ENCODE results near the gene KHNYN. TPM values are rescaled to one million over a fixed set of nuclear protein-coding genes. Genes with fewer than 3 reads are reported as not detected.

KHNYN gene
- total RNA-seq, 1 donor from 2014 or later: 38.1 TPM

- H3K27ac ChIP-seq (ENCODE audit: low read depth, low read length): peak overlapping the region; percentile 19
- H3K27me3 ChIP-seq (ENCODE audit: control insufficient read depth in 3 of 3, insufficient read depth in 3 of 3, low read length in 3 of 3): peaks cover 0 to 6% (median 0%) of the 10 kb centered on the region in 3 donors
- peak overlapping the region; percentile 14 to 71 (median 20) for H3K9ac ChIP-seq (ENCODE audit: low read depth in 1 of 3, low read length in 3 of 3)
- peak overlapping the region; percentile 68 to 72 (median 69) for H3K4me3 ChIP-seq (ENCODE audit: low read length in 3 of 3)
- peaks cover 8 to 28% (median 27%) of the 10 kb centered on the region in 3 donors for H3K4me1 ChIP-seq (ENCODE audit: control insufficient read depth in 3 of 3, insufficient read depth in 3 of 3, low read length in 3 of 3)
- no peaks in the 10 kb centered on the region for H3K9me3 ChIP-seq (ENCODE audit: control insufficient read depth in 3 of 3, low read length in 3 of 3)
- H3K36me3 ChIP-seq (ENCODE audit: control insufficient read depth in 3 of 3, insufficient read depth in 3 of 3, low read length in 3 of 3): no peaks in the 10 kb centered on the region
Measured at GRCh38 chr14:24399999-24400718, 29.6 kb upstream of the KHNYN start.

GRCh38 chr14:24401810-24402702 lies 27.7 kb upstream of the KHNYN start:
- Histone ChIP-seq H3K27me3 (ENCODE audit: control insufficient read depth in 3 of 3, insufficient read depth in 3 of 3, low read length in 3 of 3) (peaks cover 0 to 6% (median 0%) of the 10 kb centered on the region in 3 donors), H3K9me3 (ENCODE audit: control insufficient read depth in 3 of 3, low read length in 3 of 3) (no peaks in the 10 kb centered on the region), H3K36me3 (ENCODE audit: control insufficient read depth in 3 of 3, insufficient read depth in 3 of 3, low read length in 3 of 3) (no peaks in the 10 kb centered on the region), H3K4me1 (ENCODE audit: control insufficient read depth in 3 of 3, insufficient read depth in 3 of 3, low read length in 3 of 3) (peaks cover 8 to 28% (median 27%) of the 10 kb centered on the region in 3 donors), H3K4me3 (ENCODE audit: low read length in 3 of 3) (no peak overlapping the region), H3K27ac (ENCODE audit: low read depth, low read length) (no peak overlapping the region), H3K9ac (ENCODE audit: low read depth in 1 of 3, low read length in 3 of 3) (no peak overlapping the region)

DNA sequence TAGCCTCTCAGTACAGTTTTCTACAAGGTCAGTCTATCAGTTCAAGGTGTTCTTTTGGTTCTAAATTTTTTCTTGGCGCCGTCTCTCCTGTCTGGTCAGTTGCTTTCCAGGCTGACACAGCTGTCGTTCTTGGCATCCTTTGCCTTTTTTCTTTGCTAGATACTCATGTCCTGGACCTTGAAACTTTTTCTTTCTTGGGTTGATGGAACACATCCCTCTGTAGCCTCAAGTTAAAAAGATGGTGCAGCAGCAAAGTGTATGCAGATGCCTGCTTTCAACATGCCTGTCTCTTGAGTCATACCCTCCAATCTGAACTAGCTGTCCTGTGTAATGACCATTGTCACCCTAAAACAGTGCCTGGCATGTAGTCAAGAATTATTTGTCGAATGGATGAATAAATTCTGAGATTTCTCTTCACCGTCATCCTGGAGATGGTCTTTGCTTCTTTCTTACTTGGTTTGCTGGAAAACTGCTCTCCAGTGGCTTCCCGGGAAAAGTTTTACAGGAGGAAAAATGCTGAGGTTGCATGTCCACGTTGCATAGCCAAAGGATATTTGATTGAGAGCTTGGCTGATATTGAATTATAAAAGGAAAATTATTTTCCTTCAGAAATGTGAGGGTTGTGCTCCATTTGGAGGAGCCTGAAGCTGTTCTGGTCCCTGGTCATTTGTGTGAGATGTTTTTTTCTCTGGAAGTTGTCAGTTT lies 26.3 kb upstream of the KHNYN start:
- H3K36me3 ChIP-seq (ENCODE audit: control insufficient read depth in 3 of 3, insufficient read depth in 3 of 3, low read length in 3 of 3): peaks cover 0 to 1% (median 0%) of the 10 kb centered on the region in 3 donors
- no peak overlapping the region for H3K4me3 ChIP-seq (ENCODE audit: low read length in 3 of 3)
- H3K27me3 ChIP-seq (ENCODE audit: control insufficient read depth in 3 of 3, insufficient read depth in 3 of 3, low read length in 3 of 3): peaks cover 0 to 10% (median 0%) of the 10 kb centered on the region in 3 donors
- H3K27ac ChIP-seq (ENCODE audit: low read depth, low read length): no peak overlapping the region
- H3K9ac ChIP-seq (ENCODE audit: low read depth in 1 of 3, low read length in 3 of 3): no peak overlapping the region
- H3K4me1 ChIP-seq (ENCODE audit: control insufficient read depth in 3 of 3, insufficient read depth in 3 of 3, low read length in 3 of 3): peaks cover 8 to 27% (median 18%) of the 10 kb centered on the region in 3 donors
- H3K9me3 ChIP-seq (ENCODE audit: control insufficient read depth in 3 of 3, low read length in 3 of 3): no peaks in the 10 kb centered on the region

DNA sequence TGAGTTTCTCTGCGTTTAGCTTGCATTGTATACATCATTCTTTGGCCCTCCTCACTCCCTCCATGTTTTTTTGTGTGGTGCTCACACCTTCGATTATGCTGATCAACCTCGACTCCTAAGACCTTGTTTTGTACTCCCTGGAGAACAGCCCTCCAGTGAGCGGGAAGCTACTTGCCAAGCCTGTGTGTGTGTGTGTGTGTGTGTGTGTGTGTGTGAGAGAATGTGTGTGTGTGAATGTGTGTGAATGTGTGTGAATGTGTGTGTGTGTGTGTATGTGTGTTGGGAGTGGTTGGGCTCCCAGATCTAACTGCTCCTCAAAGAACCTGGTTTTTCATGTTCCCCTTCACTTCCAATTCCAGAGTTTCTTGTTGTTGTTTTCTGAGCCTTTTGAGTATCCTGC lies 24.9 kb upstream of the KHNYN start:
- Histone ChIP-seq H3K27me3 (ENCODE audit: control insufficient read depth in 3 of 3, insufficient read depth in 3 of 3, low read length in 3 of 3) (peaks cover 0 to 4% (median 0%) of the 10 kb centered on the region in 3 donors), H3K36me3 (ENCODE audit: control insufficient read depth in 3 of 3, insufficient read depth in 3 of 3, low read length in 3 of 3) (peaks cover 0 to 8% (median 3%) of the 10 kb centered on the region in 3 donors), H3K9ac (ENCODE audit: low read depth in 1 of 3, low read length in 3 of 3) (no peak overlapping the region), H3K27ac (ENCODE audit: low read depth, low read length) (no peak overlapping the region), H3K9me3 (ENCODE audit: control insufficient read depth in 3 of 3, low read length in 3 of 3) (no peaks in the 10 kb centered on the region), H3K4me1 (ENCODE audit: control insufficient read depth in 3 of 3, insufficient read depth in 3 of 3, low read length in 3 of 3) (peaks cover 3 to 19% (median 12%) of the 10 kb centered on the region in 3 donors), H3K4me3 (ENCODE audit: low read length in 3 of 3) (no peak overlapping the region)

GRCh38 chr14:24406416-24406815 lies 23.3 kb upstream of the KHNYN start:
- peaks cover 3 to 13% (median 4%) of the 10 kb centered on the region in 3 donors for H3K4me1 ChIP-seq (ENCODE audit: control insufficient read depth in 3 of 3, insufficient read depth in 3 of 3, low read length in 3 of 3)
- no peaks in the 10 kb centered on the region for H3K9me3 ChIP-seq (ENCODE audit: control insufficient read depth in 3 of 3, low read length in 3 of 3)
- peaks cover 0 to 4% (median 0%) of the 10 kb centered on the region in 3 donors for H3K27me3 ChIP-seq (ENCODE audit: control insufficient read depth in 3 of 3, insufficient read depth in 3 of 3, low read length in 3 of 3)
- H3K27ac ChIP-seq (ENCODE audit: low read depth, low read length): no peak overlapping the region
- H3K36me3 ChIP-seq (ENCODE audit: control insufficient read depth in 3 of 3, insufficient read depth in 3 of 3, low read length in 3 of 3): peaks cover 3 to 13% (median 5%) of the 10 kb centered on the region in 3 donors
- H3K9ac ChIP-seq (ENCODE audit: low read depth in 1 of 3, low read length in 3 of 3): no peak overlapping the region
- no peak overlapping the region for H3K4me3 ChIP-seq (ENCODE audit: low read length in 3 of 3)

- H3K27ac ChIP-seq (ENCODE audit: low read depth, low read length): no peak overlapping the region
- peaks cover 3 to 15% (median 5%) of the 10 kb centered on the region in 3 donors for H3K36me3 ChIP-seq (ENCODE audit: control insufficient read depth in 3 of 3, insufficient read depth in 3 of 3, low read length in 3 of 3)
- H3K4me3 ChIP-seq (ENCODE audit: low read length in 3 of 3): no peak overlapping the region
- peaks cover 0 to 9% (median 4%) of the 10 kb centered on the region in 3 donors for H3K4me1 ChIP-seq (ENCODE audit: control insufficient read depth in 3 of 3, insufficient read depth in 3 of 3, low read length in 3 of 3)
- H3K9me3 ChIP-seq (ENCODE audit: control insufficient read depth in 3 of 3, low read length in 3 of 3): no peaks in the 10 kb centered on the region
- no peak overlapping the region for H3K9ac ChIP-seq (ENCODE audit: low read depth in 1 of 3, low read length in 3 of 3)
- H3K27me3 ChIP-seq (ENCODE audit: control insufficient read depth in 3 of 3, insufficient read depth in 3 of 3, low read length in 3 of 3): peaks cover 0 to 4% (median 0%) of the 10 kb centered on the region in 3 donors
Measured at GRCh38 chr14:24407608-24408325, 22.0 kb upstream of the KHNYN start.

DNA sequence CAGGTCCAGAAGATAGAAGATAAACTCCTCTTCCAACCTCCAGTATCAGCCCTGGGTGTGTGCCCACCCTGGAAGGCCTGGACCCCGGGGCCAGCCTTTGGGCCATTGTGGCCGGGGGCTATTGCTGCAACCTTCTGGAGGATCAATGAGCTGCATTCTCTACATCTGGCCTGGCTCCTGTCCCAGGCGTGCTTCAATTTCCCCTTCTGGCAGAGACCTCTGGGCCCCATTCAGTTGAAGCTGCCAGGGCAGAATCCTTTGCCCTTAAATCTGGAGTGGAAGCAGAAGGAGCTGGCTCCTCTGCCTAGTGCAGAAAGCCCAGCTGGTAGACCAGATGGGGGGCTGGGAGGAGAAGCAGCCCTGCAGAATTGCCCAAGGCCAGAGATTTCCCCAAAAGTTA lies 21.0 kb upstream of the KHNYN start:
- Histone ChIP-seq H3K36me3 (ENCODE audit: control insufficient read depth in 3 of 3, insufficient read depth in 3 of 3, low read length in 3 of 3) (peaks cover 3 to 24% (median 5%) of the 10 kb centered on the region in 3 donors), H3K27ac (ENCODE audit: low read depth, low read length) (no peak overlapping the region)

DNA sequence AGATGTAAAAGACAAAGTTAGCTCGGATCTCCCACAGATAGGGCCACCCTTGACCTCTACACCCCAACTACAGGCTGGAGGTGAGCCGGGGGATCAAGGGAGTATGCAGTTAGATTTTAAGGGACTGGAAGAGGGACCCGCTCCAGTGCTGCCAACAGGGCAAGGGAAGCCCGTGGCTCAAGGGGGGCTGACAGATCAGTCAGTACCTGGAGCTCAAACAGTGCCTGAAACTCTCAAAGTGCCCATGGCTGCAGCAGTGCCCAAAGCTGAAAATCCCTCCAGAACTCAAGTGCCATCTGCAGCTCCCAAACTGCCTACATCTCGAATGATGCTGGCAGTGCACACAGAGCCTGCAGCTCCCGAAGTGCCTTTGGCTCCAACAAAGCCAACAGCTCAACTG lies 20.6 kb upstream of the KHNYN start:
- no peak overlapping the region for H3K4me3 ChIP-seq (ENCODE audit: low read length in 3 of 3)
- H3K36me3 ChIP-seq (ENCODE audit: control insufficient read depth in 3 of 3, insufficient read depth in 3 of 3, low read length in 3 of 3): peaks cover 3 to 26% (median 5%) of the 10 kb centered on the region in 3 donors
- H3K9me3 ChIP-seq (ENCODE audit: control insufficient read depth in 3 of 3, low read length in 3 of 3): no peaks in the 10 kb centered on the region
- peaks cover 0 to 4% (median 0%) of the 10 kb centered on the region in 3 donors for H3K4me1 ChIP-seq (ENCODE audit: control insufficient read depth in 3 of 3, insufficient read depth in 3 of 3, low read length in 3 of 3)
- no peak overlapping the region for H3K9ac ChIP-seq (ENCODE audit: low read depth in 1 of 3, low read length in 3 of 3)
- H3K27ac ChIP-seq (ENCODE audit: low read depth, low read length): no peak overlapping the region
- peaks cover 0 to 4% (median 0%) of the 10 kb centered on the region in 3 donors for H3K27me3 ChIP-seq (ENCODE audit: control insufficient read depth in 3 of 3, insufficient read depth in 3 of 3, low read length in 3 of 3)

More for the DNA sequence above, 21.0 kb upstream of the KHNYN start:
- Histone ChIP-seq H3K27me3 (ENCODE audit: control insufficient read depth in 3 of 3, insufficient read depth in 3 of 3, low read length in 3 of 3) (peaks cover 0 to 4% (median 0%) of the 10 kb centered on the region in 3 donors), H3K9me3 (ENCODE audit: control insufficient read depth in 3 of 3, low read length in 3 of 3) (no peaks in the 10 kb centered on the region), H3K4me3 (ENCODE audit: low read length in 3 of 3) (no peak overlapping the region), H3K9ac (ENCODE audit: low read depth in 1 of 3, low read length in 3 of 3) (no peak overlapping the region), H3K4me1 (ENCODE audit: control insufficient read depth in 3 of 3, insufficient read depth in 3 of 3, low read length in 3 of 3) (peaks cover 0 to 4% (median 0%) of the 10 kb centered on the region in 3 donors)

GRCh38 chr14:24409956-24410355 lies 19.8 kb upstream of the KHNYN start:
- H3K9me3 ChIP-seq (ENCODE audit: control insufficient read depth in 3 of 3, low read length in 3 of 3): no peaks in the 10 kb centered on the region
- no peak overlapping the region for H3K9ac ChIP-seq (ENCODE audit: low read depth in 1 of 3, low read length in 3 of 3)
- H3K4me1 ChIP-seq (ENCODE audit: control insufficient read depth in 3 of 3, insufficient read depth in 3 of 3, low read length in 3 of 3): no peaks in the 10 kb centered on the region
- peaks cover 5 to 28% (median 7%) of the 10 kb centered on the region in 3 donors for H3K36me3 ChIP-seq (ENCODE audit: control insufficient read depth in 3 of 3, insufficient read depth in 3 of 3, low read length in 3 of 3)
- peaks cover 0 to 4% (median 0%) of the 10 kb centered on the region in 3 donors for H3K27me3 ChIP-seq (ENCODE audit: control insufficient read depth in 3 of 3, insufficient read depth in 3 of 3, low read length in 3 of 3)
- H3K27ac ChIP-seq (ENCODE audit: low read depth, low read length): no peak overlapping the region
- H3K4me3 ChIP-seq (ENCODE audit: low read length in 3 of 3): no peak overlapping the region
